A673 (cell line): ENCODE measurements around the gene PODNL1.

ENCODE experiments used
- CTCF ChIP-seq: fragments of 300-800, 200-600 bp; sonication (generic); conservative IDR thresholded peaks from 2 replicates; pipeline ENCODE4 v1.5.1; 2017; ENCODE audit warnings: low read depth, mild to moderate bottlenecking, antibody characterized with exemption, low read length, moderate library complexity, mixed read lengths
- EZH2 ChIP-seq: fragments of 200-600 bp; sonication (generic); IDR thresholded peaks from 2 replicates; pipeline ENCODE4 v1.6.1; 2017; ENCODE audit warnings: borderline replicate concordance, low read depth, mild to moderate bottlenecking, mixed read lengths, antibody characterized with exemption, low read length; ENCODE audit not compliant: poor library complexity, severe bottlenecking

- TF ChIP-seq CTCF (no peak), EZH2 (no peak)
Observed at GRCh38 chr19:13966684-13967128, 28.5 kb upstream of the PODNL1 start.
